ENCODE measurements around the gene SYVN1. TPM values are rescaled to one million over a fixed set of nuclear protein-coding genes. Genes with fewer than 3 reads are reported as not detected.

Gene SYVN1
- total RNA-seq, 1 donor from 2014 or later, result 42.5 TPM

DNA sequence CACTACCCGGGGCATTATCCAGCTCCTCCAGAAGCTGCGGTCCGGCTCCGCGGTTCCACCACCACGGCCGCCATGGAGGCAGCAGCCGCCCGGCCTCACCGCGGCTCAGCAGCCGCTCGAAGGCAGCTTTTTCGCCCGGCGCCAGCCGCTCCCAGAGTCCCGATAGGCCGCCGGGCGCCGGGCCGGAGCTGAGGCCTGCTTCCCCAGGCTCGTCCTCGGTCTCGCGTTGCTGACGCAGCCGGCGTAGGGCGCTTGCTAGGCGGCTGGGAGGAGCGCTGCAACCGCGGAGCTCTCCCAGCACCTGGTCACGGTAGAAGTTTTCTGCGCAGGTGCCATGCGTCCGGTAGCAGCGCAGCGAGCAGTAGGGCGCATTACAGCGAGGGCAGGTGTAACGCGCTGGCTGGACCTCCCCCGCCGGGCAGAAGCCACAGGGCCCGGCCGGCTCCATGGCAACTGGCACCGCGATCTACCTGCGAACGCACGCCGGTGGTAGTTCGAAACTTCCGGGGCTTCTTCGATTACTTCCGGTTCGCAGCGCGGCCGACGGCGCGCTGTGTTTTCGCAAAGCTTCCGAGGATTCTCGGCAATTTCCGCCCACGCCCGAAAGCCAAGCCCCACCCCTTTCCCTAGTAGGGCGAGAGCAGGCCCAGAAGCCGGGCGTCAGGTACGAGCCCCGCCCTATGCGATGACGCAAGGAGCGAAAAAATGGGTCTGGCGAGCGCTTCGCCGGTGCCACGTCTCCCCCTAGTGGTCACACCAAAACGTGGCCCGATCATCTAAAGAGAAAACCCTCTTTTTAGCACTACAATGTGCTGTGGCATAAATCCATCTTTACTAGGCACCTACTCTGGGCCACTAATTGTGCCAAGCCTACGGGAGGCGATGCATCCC is 16.9 kb downstream of the SYVN1 start, which contains the start of gene ZNHIT2:
ZNHIT2 (minus strand) TSS at position 496 of the 891 bp plus-strand sequence; CDS start at position 448, 48 bp downstream.
- Histone ChIP-seq H3K9me3 (no peaks in the 10 kb centered on the region), H3K36me3 (peaks cover 0 to 24% of the 10 kb centered on the region in 2 donors), H3K4me1 (peaks cover 46% of the 10 kb centered on the region), H3K27me3 (no peaks in the 10 kb centered on the region), H3K27ac (peak within 1 kb of the TSS; percentile 71), H3K4me3 (peak within 1 kb of the TSS; percentile 79 to 98)
- peak in 1 of 2 donors; percentile 98 for DNase-seq (ENCODE audit: extremely low spot score in 2 of 2)
- intact Hi-C loops (cut with DNase I), result loop anchor here (5.0 kb wide), 1 partner anchor 105 kb away; the partner anchor contains the start of gene ARL2
- peak; percentile 84 to 99 for TF ChIP-seq POLR2AphosphoS5 (IDR thresholded peaks at IDR 0.05; ENCODE audit: insufficient read depth in 1 of 2, low read depth in 1 of 2)
- TF ChIP-seq, protein P1, sequence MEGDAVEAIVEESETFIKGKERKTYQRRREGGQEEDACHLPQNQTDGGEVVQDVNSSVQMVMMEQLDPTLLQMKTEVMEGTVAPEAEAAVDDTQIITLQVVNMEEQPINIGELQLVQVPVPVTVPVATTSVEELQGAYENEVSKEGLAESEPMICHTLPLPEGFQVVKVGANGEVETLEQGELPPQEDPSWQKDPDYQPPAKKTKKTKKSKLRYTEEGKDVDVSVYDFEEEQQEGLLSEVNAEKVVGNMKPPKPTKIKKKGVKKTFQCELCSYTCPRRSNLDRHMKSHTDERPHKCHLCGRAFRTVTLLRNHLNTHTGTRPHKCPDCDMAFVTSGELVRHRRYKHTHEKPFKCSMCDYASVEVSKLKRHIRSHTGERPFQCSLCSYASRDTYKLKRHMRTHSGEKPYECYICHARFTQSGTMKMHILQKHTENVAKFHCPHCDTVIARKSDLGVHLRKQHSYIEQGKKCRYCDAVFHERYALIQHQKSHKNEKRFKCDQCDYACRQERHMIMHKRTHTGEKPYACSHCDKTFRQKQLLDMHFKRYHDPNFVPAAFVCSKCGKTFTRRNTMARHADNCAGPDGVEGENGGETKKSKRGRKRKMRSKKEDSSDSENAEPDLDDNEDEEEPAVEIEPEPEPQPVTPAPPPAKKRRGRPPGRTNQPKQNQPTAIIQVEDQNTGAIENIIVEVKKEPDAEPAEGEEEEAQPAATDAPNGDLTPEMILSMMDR (IDR thresholded peaks at IDR 0.05), result peak; percentile 92 to 97 (median 96)
- TF ChIP-seq POLR2A (IDR thresholded peaks at IDR 0.05), result no peak

DNA sequence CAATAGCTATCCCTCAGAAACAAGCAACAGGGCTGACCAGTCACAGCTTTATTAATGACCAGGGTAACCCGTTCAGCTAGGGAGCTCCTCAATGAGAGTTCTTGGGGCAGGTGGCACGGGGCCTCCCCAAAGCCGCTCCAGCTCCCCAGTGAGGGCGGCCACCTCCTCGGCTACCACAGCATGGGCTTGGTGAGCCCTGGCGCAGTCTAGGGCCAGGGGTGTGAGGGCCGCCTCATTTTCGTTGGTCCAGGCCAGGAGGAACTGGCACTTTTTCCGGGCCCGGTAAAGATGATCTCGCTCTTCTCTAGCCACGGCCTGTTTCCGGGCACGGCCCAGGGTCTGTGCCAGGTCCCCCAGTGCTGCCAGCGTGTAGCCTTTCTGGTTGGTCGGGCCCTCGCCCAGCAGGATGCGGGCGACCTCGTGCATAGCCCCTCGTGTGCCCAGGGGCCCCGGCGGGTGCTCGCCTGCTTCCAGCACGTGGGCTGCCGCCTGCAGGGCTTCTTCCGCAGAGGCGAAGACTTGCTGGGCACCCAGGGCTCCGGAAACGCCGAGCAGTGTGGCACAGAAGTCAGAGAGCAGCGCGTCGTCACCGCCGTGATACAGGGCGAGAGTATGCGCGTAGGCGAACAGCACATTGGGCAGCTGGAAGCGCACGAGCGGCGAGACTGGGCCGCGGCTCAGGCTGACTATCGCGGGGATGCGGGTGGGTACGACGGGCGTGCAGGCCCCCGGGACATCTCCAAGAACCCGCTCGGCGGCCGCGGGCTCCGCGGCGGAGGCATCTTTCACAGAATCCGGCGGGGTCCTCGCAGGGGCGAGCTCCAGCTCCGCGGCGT is 17.7 kb downstream of the SYVN1 start:
- H3K27ac ChIP-seq, result peak overlapping the region; percentile 71
- DNase-seq (ENCODE audit: extremely low spot score in 2 of 2), result no peak
- H3K4me3 ChIP-seq, result peak overlapping the region; percentile 79 to 98
- TF ChIP-seq, protein P1 (IDR thresholded peaks at IDR 0.05), result no peak
- TF ChIP-seq POLR2A (IDR thresholded peaks at IDR 0.05), result no peak
- TF ChIP-seq POLR2AphosphoS5 (IDR thresholded peaks at IDR 0.05; ENCODE audit: insufficient read depth in 1 of 2, low read depth in 1 of 2), result no peak
- no peaks in the 10 kb centered on the region for H3K27me3 ChIP-seq
- peaks cover 54% of the 10 kb centered on the region for H3K4me1 ChIP-seq
- no peaks in the 10 kb centered on the region for H3K9me3 ChIP-seq
- H3K36me3 ChIP-seq, result peaks cover 0 to 24% of the 10 kb centered on the region in 2 donors
- intact Hi-C loops (cut with DNase I), result loop anchor here (5.0 kb wide), 1 partner anchor 104 kb away; the partner anchor contains the start of gene ARL2

DNA sequence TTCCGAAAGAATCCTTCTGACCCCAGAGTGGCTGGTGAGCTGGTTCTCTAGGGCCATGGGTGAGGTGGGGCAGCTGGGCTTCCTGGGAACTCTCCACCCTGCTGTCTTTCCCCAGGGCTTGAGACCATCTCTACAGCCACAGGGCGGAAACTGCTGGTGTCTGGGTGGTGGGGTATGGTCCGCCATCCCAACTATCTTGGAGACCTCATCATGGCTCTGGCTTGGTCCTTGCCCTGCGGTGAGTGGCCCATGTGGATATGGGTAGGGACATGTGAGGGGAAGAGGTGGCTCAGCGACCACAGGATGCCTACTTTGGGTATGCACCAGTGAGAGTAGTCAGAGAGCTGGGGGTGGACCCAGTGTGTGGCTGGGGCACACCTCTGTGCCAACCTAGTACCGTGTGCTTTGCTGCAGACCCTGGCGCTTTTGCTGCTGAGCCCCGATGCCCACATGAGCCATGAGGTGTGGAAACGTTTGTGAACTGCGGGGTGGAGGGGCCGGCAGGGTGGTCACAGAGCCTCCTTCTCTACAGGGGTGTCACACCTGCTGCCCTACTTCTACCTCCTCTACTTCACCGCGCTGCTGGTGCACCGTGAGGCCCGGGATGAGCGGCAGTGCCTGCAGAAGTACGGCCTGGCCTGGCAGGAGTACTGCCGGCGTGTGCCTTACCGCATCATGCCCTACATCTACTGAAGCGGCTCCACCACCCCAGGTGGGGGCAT is 18.8 kb downstream of the SYVN1 start:
- peaks cover 0 to 20% of the 10 kb centered on the region in 2 donors for H3K36me3 ChIP-seq
- H3K4me1 ChIP-seq, result peaks cover 54% of the 10 kb centered on the region
- H3K9me3 ChIP-seq, result no peaks in the 10 kb centered on the region
- no peaks in the 10 kb centered on the region for H3K27me3 ChIP-seq
- intact Hi-C loops (cut with DNase I), result loop anchor here (5.0 kb wide), 1 partner anchor 103 kb away; the partner anchor contains the start of gene ARL2
- H3K4me3 ChIP-seq, result no peak overlapping the region
- no peak for TF ChIP-seq POLR2AphosphoS5 (IDR thresholded peaks at IDR 0.05; ENCODE audit: insufficient read depth in 1 of 2, low read depth in 1 of 2)
- no peak for TF ChIP-seq POLR2A (IDR thresholded peaks at IDR 0.05)
- TF ChIP-seq, protein P1 (IDR thresholded peaks at IDR 0.05), result no peak
- no peak overlapping the region for H3K27ac ChIP-seq
- no peak for DNase-seq (ENCODE audit: extremely low spot score in 2 of 2)

DNA sequence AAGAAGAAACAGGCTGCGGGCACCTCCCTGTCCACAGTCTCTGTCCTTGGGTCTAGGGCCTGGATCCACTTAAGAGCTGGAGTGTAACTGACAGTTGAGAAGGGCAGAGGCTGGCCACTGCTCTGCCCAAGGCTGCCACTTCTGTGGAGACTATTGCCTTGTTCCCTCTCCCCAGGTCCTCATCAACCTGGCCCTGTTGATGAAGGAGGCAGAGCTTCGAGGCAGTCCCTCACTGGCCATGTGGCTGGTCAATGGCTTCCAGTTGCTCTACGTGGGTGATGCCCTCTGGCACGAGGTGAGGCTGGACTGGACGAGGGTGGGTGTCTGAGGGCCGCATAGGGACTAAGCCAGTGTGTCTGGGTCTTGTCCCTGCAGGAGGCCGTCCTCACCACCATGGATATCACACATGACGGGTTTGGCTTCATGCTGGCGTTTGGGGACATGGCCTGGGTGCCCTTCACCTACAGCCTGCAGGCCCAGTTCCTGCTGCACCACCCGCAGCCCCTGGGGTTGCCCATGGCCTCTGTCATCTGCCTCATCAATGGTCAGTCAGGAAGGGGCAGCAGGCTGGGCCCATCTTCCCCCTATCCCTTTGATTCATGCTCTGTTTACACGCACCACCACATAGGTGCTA is 19.7 kb downstream of the SYVN1 start:
- H3K27ac ChIP-seq, result no peak overlapping the region
- no peak overlapping the region for H3K4me3 ChIP-seq
- TF ChIP-seq, protein P1 (IDR thresholded peaks at IDR 0.05), result no peak
- DNase-seq (ENCODE audit: extremely low spot score in 2 of 2), result no peak
- H3K4me1 ChIP-seq, result peaks cover 60% of the 10 kb centered on the region
- H3K9me3 ChIP-seq, result no peaks in the 10 kb centered on the region
- intact Hi-C loops (cut with DNase I), result loop anchor here (5.0 kb wide), 1 partner anchor 102 kb away; the partner anchor contains the start of gene ARL2
- no peaks in the 10 kb centered on the region for H3K27me3 ChIP-seq
- H3K36me3 ChIP-seq, result peaks cover 0 to 11% of the 10 kb centered on the region in 2 donors
